ENCODE data around the gene TUBGCP4. TPM values are rescaled to one million over a fixed set of nuclear protein-coding genes. Genes with fewer than 3 reads are reported as not detected.

Gene TUBGCP4
- total and polyA plus RNA-seq, 9 of the 15 experiments (the other 6 are each of a cell fraction or from before 2014, with no cell fraction given): 10.7 to 50.2 (median 29.6) TPM

DNA sequence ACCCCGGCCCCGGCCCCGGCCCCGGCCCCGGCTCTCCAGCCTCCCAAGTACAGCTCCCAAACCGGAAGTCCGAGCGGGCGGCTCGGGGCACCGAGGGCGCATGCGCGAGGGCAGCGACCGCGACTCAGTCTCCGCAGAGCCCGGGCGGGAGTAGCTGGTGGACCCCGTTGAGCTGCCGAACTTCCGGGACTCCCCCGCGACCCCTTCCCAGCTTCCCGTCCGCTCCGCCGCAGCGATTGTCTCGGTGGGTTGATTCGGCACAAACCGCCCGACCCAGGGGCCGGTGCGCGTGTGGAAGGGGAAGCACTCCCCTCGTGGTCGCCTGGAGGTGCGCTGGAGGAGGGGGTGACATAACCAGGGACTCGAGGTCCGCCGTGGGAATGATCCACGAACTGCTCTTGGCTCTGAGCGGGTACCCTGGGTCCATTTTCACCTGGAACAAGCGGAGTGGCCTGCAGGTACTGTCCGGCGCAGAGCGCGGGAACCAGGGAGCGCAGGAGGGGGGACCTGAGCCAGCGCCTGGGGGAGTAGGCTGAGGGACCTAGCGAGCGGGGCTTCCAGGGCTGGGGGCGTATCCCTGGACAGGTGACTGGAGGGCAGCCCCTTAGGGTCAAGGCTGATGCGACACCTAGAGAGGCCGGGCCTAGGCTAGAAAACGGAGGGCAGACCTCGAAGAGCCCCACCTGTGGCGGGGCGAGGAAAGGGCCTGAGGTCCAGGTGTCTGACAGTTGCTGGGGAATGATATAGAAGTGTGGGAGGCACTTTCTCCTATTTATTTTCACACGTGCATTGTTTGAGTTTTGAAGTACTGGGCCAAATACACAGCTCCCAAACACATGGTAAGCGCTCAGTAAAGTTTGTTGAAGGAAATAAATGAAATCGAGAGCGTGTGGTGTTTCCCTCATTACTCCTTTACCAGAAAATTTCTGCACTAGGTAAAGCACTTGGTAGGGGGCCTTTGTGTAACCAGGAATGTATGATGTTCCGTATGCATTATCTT, at the start of gene TUBGCP4, which contains the start of gene ZSCAN29 (continued):
- TF ChIP-seq BDP1 (IDR thresholded peaks at IDR 0.05; ENCODE audit: insufficient read depth, insufficient read length) (no peak), CREM (IDR thresholded peaks at IDR 0.05; ENCODE audit: low read depth) (0 out of 2 replicates have a peak, but pooled peaks have one; percentile 8), ZNF436 (CRISPR knock-in tag; IDR thresholded peaks at IDR 0.05) (no peak), ZNF140 (CRISPR knock-in tag; IDR thresholded peaks at IDR 0.05) (no peak), KDM4B (IDR thresholded peaks at IDR 0.05; ENCODE audit: borderline replicate concordance in 2 of 2, low read depth in 1 of 2) (no peak), ATF7 (IDR thresholded peaks at IDR 0.05) (0 out of 2 replicates have a peak, but pooled peaks have one; percentile 42), ZNF324 (CRISPR knock-in tag; IDR thresholded peaks at IDR 0.05) (no peak), MAZ (CRISPR knock-in tag; conservative IDR thresholded peaks at IDR 0.05 in 1 of 2, IDR thresholded peaks at IDR 0.05 in 1 of 2) (peak in 1 of 2 experiments; percentile 59; a peak in 2 of 4 replicates), ZNF444 (CRISPR knock-in tag; IDR thresholded peaks at IDR 0.05) (no peak), MTF1 (CRISPR knock-in tag; IDR thresholded peaks at IDR 0.05; ENCODE audit: borderline replicate concordance) (no peak), L3MBTL2 (IDR thresholded peaks at IDR 0.05) (peak; percentile 91), HMG20A (CRISPR knock-in tag; conservative IDR thresholded peaks at IDR 0.05) (no peak), PHF8 (IDR thresholded peaks at IDR 0.05; ENCODE audit: borderline replicate concordance, low read length) (peak; percentile 93; the same call in 1 of the 2 replicates), LARP7 (IDR thresholded peaks at IDR 0.05) (peak; percentile 16; the same call in 1 of the 2 replicates), ARHGAP35 (IDR thresholded peaks at IDR 0.05; ENCODE audit: partially characterized antibody) (no peak)
- TF ChIP-seq, protein P1, sequence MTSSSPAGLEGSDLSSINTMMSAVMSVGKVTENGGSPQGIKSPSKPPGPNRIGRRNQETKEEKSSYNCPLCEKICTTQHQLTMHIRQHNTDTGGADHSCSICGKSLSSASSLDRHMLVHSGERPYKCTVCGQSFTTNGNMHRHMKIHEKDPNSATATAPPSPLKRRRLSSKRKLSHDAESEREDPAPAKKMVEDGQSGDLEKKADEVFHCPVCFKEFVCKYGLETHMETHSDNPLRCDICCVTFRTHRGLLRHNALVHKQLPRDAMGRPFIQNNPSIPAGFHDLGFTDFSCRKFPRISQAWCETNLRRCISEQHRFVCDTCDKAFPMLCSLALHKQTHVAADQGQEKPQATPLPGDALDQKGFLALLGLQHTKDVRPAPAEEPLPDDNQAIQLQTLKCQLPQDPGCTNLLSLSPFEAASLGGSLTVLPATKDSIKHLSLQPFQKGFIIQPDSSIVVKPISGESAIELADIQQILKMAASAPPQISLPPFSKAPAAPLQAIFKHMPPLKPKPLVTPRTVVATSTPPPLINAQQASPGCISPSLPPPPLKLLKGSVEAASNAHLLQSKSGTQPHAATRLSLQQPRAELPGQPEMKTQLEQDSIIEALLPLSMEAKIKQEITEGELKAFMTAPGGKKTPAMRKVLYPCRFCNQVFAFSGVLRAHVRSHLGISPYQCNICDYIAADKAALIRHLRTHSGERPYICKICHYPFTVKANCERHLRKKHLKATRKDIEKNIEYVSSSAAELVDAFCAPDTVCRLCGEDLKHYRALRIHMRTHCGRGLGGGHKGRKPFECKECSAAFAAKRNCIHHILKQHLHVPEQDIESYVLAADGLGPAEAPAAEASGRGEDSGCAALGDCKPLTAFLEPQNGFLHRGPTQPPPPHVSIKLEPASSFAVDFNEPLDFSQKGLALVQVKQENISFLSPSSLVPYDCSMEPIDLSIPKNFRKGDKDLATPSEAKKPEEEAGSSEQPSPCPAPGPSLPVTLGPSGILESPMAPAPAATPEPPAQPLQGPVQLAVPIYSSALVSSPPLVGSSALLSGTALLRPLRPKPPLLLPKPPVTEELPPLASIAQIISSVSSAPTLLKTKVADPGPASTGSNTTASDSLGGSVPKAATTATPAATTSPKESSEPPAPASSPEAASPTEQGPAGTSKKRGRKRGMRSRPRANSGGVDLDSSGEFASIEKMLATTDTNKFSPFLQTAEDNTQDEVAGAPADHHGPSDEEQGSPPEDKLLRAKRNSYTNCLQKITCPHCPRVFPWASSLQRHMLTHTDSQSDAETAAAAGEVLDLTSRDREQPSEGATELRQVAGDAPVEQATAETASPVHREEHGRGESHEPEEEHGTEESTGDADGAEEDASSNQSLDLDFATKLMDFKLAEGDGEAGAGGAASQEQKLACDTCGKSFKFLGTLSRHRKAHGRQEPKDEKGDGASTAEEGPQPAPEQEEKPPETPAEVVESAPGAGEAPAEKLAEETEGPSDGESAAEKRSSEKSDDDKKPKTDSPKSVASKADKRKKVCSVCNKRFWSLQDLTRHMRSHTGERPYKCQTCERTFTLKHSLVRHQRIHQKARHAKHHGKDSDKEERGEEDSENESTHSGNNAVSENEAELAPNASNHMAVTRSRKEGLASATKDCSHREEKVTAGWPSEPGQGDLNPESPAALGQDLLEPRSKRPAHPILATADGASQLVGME (CRISPR knock-in tag; IDR thresholded peaks at IDR 0.05): peak; percentile 62; the same call in 1 of the 2 replicates
- TF ChIP-seq, protein P2, sequence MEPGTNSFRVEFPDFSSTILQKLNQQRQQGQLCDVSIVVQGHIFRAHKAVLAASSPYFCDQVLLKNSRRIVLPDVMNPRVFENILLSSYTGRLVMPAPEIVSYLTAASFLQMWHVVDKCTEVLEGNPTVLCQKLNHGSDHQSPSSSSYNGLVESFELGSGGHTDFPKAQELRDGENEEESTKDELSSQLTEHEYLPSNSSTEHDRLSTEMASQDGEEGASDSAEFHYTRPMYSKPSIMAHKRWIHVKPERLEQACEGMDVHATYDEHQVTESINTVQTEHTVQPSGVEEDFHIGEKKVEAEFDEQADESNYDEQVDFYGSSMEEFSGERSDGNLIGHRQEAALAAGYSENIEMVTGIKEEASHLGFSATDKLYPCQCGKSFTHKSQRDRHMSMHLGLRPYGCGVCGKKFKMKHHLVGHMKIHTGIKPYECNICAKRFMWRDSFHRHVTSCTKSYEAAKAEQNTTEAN (CRISPR knock-in tag; IDR thresholded peaks at IDR 0.05): no peak
- TF ChIP-seq, protein P3, sequence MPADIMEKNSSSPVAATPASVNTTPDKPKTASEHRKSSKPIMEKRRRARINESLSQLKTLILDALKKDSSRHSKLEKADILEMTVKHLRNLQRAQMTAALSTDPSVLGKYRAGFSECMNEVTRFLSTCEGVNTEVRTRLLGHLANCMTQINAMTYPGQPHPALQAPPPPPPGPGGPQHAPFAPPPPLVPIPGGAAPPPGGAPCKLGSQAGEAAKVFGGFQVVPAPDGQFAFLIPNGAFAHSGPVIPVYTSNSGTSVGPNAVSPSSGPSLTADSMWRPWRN (IDR thresholded peaks at IDR 0.05; ENCODE audit: low read depth): no peak

Data from K562 (cell line).